Keratinocyte (primary cell): Measurements from ENCODE around the gene AGBL3. TPM values are rescaled to one million over a fixed set of nuclear protein-coding genes. Genes with fewer than 3 reads are reported as not detected.

Source experiments
- DNase-seq: peaks from one replicate; pipeline ENCODE4 v3.0.0-alpha.2; 2011; ENCODE audit warnings: low read depth, missing footprints, low spot score
- FAIRE-seq: peaks from 2 replicates; lab custom pipeline; 2011; peaks lifted over from hg19 to GRCh38; lab: Jason Lieb, UNC
- H2AFZ ChIP-seq: 2 replicates; pipeline ENCODE4 v1.6.0; 2012; ENCODE audit warnings: low read length, control low read depth, inconsistent platforms; ENCODE audit not compliant: control insufficient read depth
- H3K27ac ChIP-seq: 2 replicates; pipeline ENCODE4 v1.5.1; 2011; ENCODE audit warnings: low read length; ENCODE audit not compliant: control insufficient read depth, insufficient read depth
- H3K27me3 ChIP-seq: 3 replicates; pipeline ENCODE4 v1.6.0; 2011; ENCODE audit warnings: low read length; ENCODE audit not compliant: control insufficient read depth, insufficient read depth; ENCODE audit errors: extremely low read depth
- H3K36me3 ChIP-seq, 2 experiments: 2 replicates in 1 of 2; 3 replicates in 1 of 2; pipeline ENCODE4 v1.5.1; 2011; ENCODE audit warnings: low read length in 2 of 2, mild to moderate bottlenecking in 1 of 2; ENCODE audit not compliant: control insufficient read depth in 2 of 2, insufficient read depth in 2 of 2; ENCODE audit errors: extremely low read depth in 1 of 2
- H3K4me1 ChIP-seq: 3 replicates; pipeline ENCODE4 v1.5.1; 2011; ENCODE audit warnings: low read length; ENCODE audit not compliant: control insufficient read depth, insufficient read depth; ENCODE audit errors: extremely low read depth
- H3K4me2 ChIP-seq: 3 replicates; pipeline ENCODE4 v1.6.0; 2011; ENCODE audit warnings: low read depth, low read length; ENCODE audit not compliant: control insufficient read depth, insufficient read depth; ENCODE audit errors: extremely low read depth
- H3K4me3 ChIP-seq, 3 experiments: fragments of 200-600 bp in 1 of 3; sonication (generic) in 1 of 3; 2 replicates in 2 of 3; 3 replicates in 1 of 3; pipeline ENCODE4 v1.5.1; 2011 to 2016; ENCODE audit warnings: low read length in 3 of 3, mild to moderate bottlenecking in 3 of 3, control low read depth in 2 of 3, inconsistent platforms in 1 of 3, low read depth in 1 of 3, mixed read lengths in 1 of 3, mixed run types in 1 of 3, moderate library complexity in 1 of 3; ENCODE audit not compliant: control insufficient read depth in 2 of 3, insufficient read depth in 2 of 3; ENCODE audit errors: extremely low read depth in 1 of 3
- H3K79me2 ChIP-seq: 2 replicates; pipeline ENCODE4 v1.6.0; 2012; ENCODE audit warnings: low read length; ENCODE audit not compliant: control insufficient read depth, insufficient read depth
- H3K9ac ChIP-seq: 3 replicates; pipeline ENCODE4 v1.6.0; 2011; ENCODE audit warnings: low read length; ENCODE audit not compliant: control insufficient read depth, insufficient read depth; ENCODE audit errors: extremely low read depth
- H3K9me1 ChIP-seq: 3 replicates; pipeline ENCODE4 v1.6.0; 2011; ENCODE audit warnings: low read length; ENCODE audit not compliant: control insufficient read depth, insufficient read depth; ENCODE audit errors: extremely low read depth
- H3K9me3 ChIP-seq: 2 replicates; pipeline ENCODE4 v1.5.1; 2012; ENCODE audit warnings: low read depth, low read length; ENCODE audit not compliant: control insufficient read depth
- H4K20me1 ChIP-seq: 3 replicates; pipeline ENCODE4 v1.6.0; 2011; ENCODE audit warnings: low read length; ENCODE audit not compliant: control insufficient read depth, insufficient read depth; ENCODE audit errors: extremely low read depth
- CTCF ChIP-seq, 3 experiments: IDR thresholded peaks in 1 of 3; conservative IDR thresholded peaks in 1 of 3; optimal IDR thresholded peaks in 1 of 3; 2 replicates in 2 of 3; 3 replicates in 1 of 3; pipeline versions ENCODE3 to v1.5.1; 2011; ENCODE audit warnings: low read length in 3 of 3, mild to moderate bottlenecking in 3 of 3, moderate library complexity in 2 of 3, control low read depth in 1 of 3, inconsistent platforms in 1 of 3; ENCODE audit not compliant: insufficient read depth in 2 of 3; ENCODE audit errors: extremely low read depth in 1 of 3
- EZH2 ChIP-seq: IDR thresholded peaks from one replicate; pipeline ENCODE4 v1.6.1; 2012; ENCODE audit warnings: inconsistent platforms, mild to moderate bottlenecking, low read length, moderate library complexity
- dilution Hi-C: fragments of 300-500 bp; cut with MboI; formaldehyde crosslinking; loops from one replicate; pipeline ENCODE4 v1.7.0; 2020; ENCODE audit warnings: low sequenced_read_pairs; ENCODE audit not compliant: extremely low pct_ligation_motif_present
- polyA plus RNA-seq, 5 experiments: library from polyadenylated mRNA; depleted of rRNA in 3 of 5; stranded (reverse) in 3 of 5; stranded (forward) in 1 of 5; unstranded in 1 of 5; fragments of >200 nt; gene quantifications; 1 replicate in 1 of 5; 2 replicates in 3 of 5; 3 replicates in 1 of 5; pipeline versions ENCODE4 v1.2.1 to v1.2.3, GENCODE V29; 2011 to 2012; ENCODE audit warnings: missing spikeins in 2 of 5, low read depth in 1 of 5, low replicate concordance in 1 of 5

AGBL3 gene
- polyA plus RNA-seq, 1 donor (not counting 4 experiments of a cell fraction or from before 2014, with no cell fraction given), result 0.97 TPM

DNA sequence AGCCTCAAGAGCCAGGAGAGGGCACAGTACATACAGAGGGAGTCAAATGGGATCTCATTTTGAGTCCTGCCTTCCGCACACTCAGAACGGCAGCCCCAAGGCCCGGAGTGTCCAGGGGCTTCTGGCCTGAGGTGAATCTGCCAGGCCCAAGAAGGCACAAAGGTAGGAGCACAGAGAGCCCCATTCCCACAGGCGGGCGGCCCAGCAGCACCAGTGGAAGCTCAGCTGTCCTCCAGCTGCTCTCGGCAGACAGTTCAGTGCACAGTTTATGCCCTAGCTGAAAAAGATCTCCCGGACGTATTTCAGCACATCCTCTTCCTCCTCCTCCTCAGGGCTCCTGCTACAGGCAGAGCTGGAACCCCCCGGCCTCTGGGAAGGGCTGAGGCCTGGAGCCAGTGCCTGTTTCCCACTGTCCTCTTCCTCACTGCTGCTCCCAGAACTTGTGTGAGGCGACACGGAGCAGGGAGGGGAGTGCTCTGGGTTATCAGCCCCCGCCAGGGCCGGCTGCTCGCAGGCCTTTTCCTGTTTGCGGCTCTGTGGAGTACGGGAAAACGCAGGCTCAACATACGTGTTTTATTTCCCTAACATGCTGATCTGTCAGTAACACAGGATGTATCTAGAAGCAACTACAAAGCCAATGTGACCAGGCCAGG lies 180.2 kb downstream of the AGBL3 start:
- H4K20me1 ChIP-seq, result no peaks in the 10 kb centered on the region
- H3K27me3 ChIP-seq, result no peaks in the 10 kb centered on the region
- FAIRE-seq, result no peak
- no peak overlapping the region for H2AFZ ChIP-seq
- H3K9me1 ChIP-seq, result peaks cover 5% of the 10 kb centered on the region
- no peak overlapping the region for H3K4me2 ChIP-seq
- no peak overlapping the region for H3K4me3 ChIP-seq
- no peaks in the 10 kb centered on the region for H3K9me3 ChIP-seq
- peaks cover 19% of the 10 kb centered on the region for H3K79me2 ChIP-seq
- TF ChIP-seq EZH2, result no peak
- TF ChIP-seq CTCF (optimal IDR thresholded peaks at IDR 0.05 in 1 of 3, IDR thresholded peaks at IDR 0.05 in 1 of 3, conservative IDR thresholded peaks at IDR 0.05 in 1 of 3; ENCODE audit: extremely low read depth in 1 of 3, insufficient read depth in 2 of 3, low read length in 3 of 3), result no peak
- DNase-seq, result no peak
- peaks cover 18% of the 10 kb centered on the region for H3K4me1 ChIP-seq
- H3K27ac ChIP-seq, result no peak overlapping the region
- dilution Hi-C loops, result loop anchor here (25.0 kb wide), 1 partner anchor 179 kb away; the partner anchor contains the start of gene AGBL3
- peaks cover 27 to 33% of the 10 kb centered on the region in 2 experiments for H3K36me3 ChIP-seq
- H3K9ac ChIP-seq, result no peak overlapping the region

DNA sequence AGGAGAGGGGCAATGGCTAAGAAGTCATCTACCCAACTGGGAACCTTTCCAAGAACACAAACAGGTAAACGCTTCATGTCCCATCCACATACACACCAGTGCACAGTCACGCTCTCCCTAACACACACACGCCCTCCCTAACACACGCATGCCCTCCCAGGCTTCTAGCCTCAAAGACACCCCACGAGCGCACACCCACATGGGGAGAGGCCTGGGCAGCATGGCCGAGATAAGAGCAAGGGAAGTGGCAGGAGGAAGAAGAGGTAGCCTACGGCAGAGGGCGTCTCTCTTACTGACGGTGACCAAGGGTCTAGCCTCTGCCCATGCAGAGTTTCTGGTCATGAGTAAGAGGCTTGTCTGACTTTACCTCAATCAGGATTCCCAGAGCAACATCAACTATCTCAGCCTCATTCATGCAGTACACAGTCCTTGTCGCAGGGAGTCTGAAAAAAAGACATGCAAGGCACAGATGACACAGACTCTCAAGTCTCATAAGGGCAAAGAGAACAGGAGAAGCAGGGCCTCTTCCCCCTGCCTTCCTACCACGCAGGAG lies 181.1 kb downstream of the AGBL3 start:
- Histone ChIP-seq H3K9me3 (no peaks in the 10 kb centered on the region), H4K20me1 (no peaks in the 10 kb centered on the region), H3K27me3 (no peaks in the 10 kb centered on the region), H2AFZ (no peak overlapping the region), H3K9ac (no peak overlapping the region), H3K4me2 (no peak overlapping the region), H3K27ac (no peak overlapping the region), H3K36me3 (peaks cover 27 to 33% of the 10 kb centered on the region in 2 experiments), H3K9me1 (peaks cover 5% of the 10 kb centered on the region), H3K4me3 (no peak overlapping the region), H3K4me1 (peaks cover 24% of the 10 kb centered on the region), H3K79me2 (peaks cover 19% of the 10 kb centered on the region)
- DNase-seq, result no peak
- no peak for TF ChIP-seq CTCF (optimal IDR thresholded peaks at IDR 0.05 in 1 of 3, IDR thresholded peaks at IDR 0.05 in 1 of 3, conservative IDR thresholded peaks at IDR 0.05 in 1 of 3; ENCODE audit: extremely low read depth in 1 of 3, insufficient read depth in 2 of 3, low read length in 3 of 3)
- TF ChIP-seq EZH2, result no peak
- dilution Hi-C loops, result loop anchor here (25.0 kb wide), 1 partner anchor 180 kb away; the partner anchor contains the start of gene AGBL3
- FAIRE-seq, result no peak
